Thyroid gland (tissue), 4 donors: ENCODE data around the gene TPGS2.

Source experiments
- POLR2A ChIP-seq, 2 donors: fragments of 450-650 bp; IDR thresholded peaks; one replicate each; pipeline ENCODE4 v1.6.1; 2017; ENCODE audit warnings: antibody characterized with exemption in 2 of 2, mild to moderate bottlenecking in 2 of 2, moderate library complexity in 1 of 2
- TF ChIP-seq, protein P1 (sequence below), 6 experiments: fragments of 200-600 bp in 3 of 6; fragments of 450-650 bp in 3 of 6; sonication (generic) in 3 of 6; IDR thresholded peaks; one replicate each; pipeline ENCODE4 v1.5.1; 2016 to 2019; ENCODE audit warnings: antibody characterized with exemption in 6 of 6, mild to moderate bottlenecking in 2 of 6, inconsistent platforms in 1 of 6, moderate library complexity in 1 of 6

DNA sequence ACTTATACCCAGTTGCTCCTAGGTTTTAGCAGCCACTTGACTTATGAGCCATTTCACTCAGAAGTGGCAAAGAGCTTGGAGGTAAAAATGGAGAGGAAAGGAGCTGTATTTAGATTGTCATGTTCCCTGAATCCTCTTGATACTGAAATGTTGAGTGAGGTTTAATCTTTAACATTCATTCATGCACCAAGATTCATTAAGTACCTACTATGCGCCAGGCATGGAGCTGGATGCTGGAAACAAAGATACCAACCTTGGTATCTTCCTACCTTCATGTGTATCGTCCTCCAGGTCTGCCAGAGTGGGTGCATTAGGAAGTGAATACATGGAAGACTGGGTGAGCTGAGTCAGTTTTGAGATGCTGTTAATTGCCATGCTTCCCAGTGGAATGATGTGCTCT, 23.7 kb downstream of the TPGS2 start:
- TF ChIP-seq, protein P1, sequence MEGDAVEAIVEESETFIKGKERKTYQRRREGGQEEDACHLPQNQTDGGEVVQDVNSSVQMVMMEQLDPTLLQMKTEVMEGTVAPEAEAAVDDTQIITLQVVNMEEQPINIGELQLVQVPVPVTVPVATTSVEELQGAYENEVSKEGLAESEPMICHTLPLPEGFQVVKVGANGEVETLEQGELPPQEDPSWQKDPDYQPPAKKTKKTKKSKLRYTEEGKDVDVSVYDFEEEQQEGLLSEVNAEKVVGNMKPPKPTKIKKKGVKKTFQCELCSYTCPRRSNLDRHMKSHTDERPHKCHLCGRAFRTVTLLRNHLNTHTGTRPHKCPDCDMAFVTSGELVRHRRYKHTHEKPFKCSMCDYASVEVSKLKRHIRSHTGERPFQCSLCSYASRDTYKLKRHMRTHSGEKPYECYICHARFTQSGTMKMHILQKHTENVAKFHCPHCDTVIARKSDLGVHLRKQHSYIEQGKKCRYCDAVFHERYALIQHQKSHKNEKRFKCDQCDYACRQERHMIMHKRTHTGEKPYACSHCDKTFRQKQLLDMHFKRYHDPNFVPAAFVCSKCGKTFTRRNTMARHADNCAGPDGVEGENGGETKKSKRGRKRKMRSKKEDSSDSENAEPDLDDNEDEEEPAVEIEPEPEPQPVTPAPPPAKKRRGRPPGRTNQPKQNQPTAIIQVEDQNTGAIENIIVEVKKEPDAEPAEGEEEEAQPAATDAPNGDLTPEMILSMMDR (IDR thresholded peaks at IDR 0.05): no peak
- TF ChIP-seq POLR2A (IDR thresholded peaks at IDR 0.05): no peak
